GM18951 (cell line): ENCODE measurements around the gene PI4KA.
"Not testable (repeated sequence)": the region's sequence is repeated elsewhere in the genome, so short reads cannot be mapped to it uniquely, and the experiment has no call there.

Experiments
- POLR2A ChIP-seq: IDR thresholded peaks from 4 replicates; pipeline ENCODE4 v1.6.1; 2011; ENCODE audit warnings: mild to moderate bottlenecking; ENCODE audit not compliant: insufficient read length, insufficient read depth; ENCODE audit errors: extremely low read depth
- in situ Hi-C: fragments of 300-500 bp; cut with MboI; formaldehyde crosslinking; loops from one replicate; pipeline ENCODE4 v1.12.0; 2022; ENCODE audit warnings: low sequenced_read_pairs, mixed read lengths, inconsistent platforms; ENCODE audit not compliant: unreplicated experiment

The PI4KA gene

GRCh38 chr22:20702546-20703413 is 155.8 kb downstream of the PI4KA start:
- in situ Hi-C loops = not testable (repeated sequence)
- peak; percentile 47 for TF ChIP-seq POLR2A

GRCh38 chr22:20702175-20702545 is 156.5 kb downstream of the PI4KA start:
- in situ Hi-C loops = not testable (repeated sequence)

GRCh38 chr22:20701680-20702136 is 156.9 kb downstream of the PI4KA start:
- in situ Hi-C loops = not testable (repeated sequence)

GRCh38 chr22:20700347-20700746 is 158.3 kb downstream of the PI4KA start:
- in situ Hi-C loops = not testable (repeated sequence)

- in situ Hi-C loops = loop anchor here (5.0 kb wide), 1 partner anchor 1017 kb away; no protein-coding TSS in a partner anchor
Measured at GRCh38 chr22:20699856-20700255, 158.8 kb downstream of the PI4KA start.

GRCh38 chr22:20697481-20698113 is 161.0 kb downstream of the PI4KA start:
- in situ Hi-C loops = loop anchor here (5.0 kb wide), 1 partner anchor 1020 kb away; no protein-coding TSS in a partner anchor

GRCh38 chr22:20696056-20696455 is 162.6 kb downstream of the PI4KA start:
- in situ Hi-C loops = loop anchor here (5.0 kb wide), 1 partner anchor 1021 kb away; no protein-coding TSS in a partner anchor

- in situ Hi-C loops = loop anchor here (5.0 kb wide), 1 partner anchor 1022 kb away; no protein-coding TSS in a partner anchor
Measured at GRCh38 chr22:20695205-20695604, 163.4 kb downstream of the PI4KA start.

- in situ Hi-C loops = not testable (repeated sequence)
Measured at GRCh38 chr22:20694256-20694655, 164.4 kb downstream of the PI4KA start.

- in situ Hi-C loops = not testable (repeated sequence)
Measured at GRCh38 chr22:20692926-20693325, 165.7 kb downstream of the PI4KA start.

- in situ Hi-C loops = not testable (repeated sequence)
Measured at GRCh38 chr22:20690586-20691317, 167.9 kb downstream of the PI4KA start.

- in situ Hi-C loops = loop anchor here (10.0 kb wide), 1 partner anchor 367 kb away; no protein-coding TSS in a partner anchor
Measured at GRCh38 chr22:20687356-20688172, 171.0 kb downstream of the PI4KA start.

GRCh38 chr22:20685764-20686163 is 172.8 kb downstream of the PI4KA start:
- in situ Hi-C loops = loop anchor here (10.0 kb wide), 1 partner anchor 369 kb away; no protein-coding TSS in a partner anchor

GRCh38 chr22:20678792-20679435 is 179.7 kb downstream of the PI4KA start:
- in situ Hi-C loops = not testable (repeated sequence)
